ENCODE data around the gene MBP. TPM values are rescaled to one million over a fixed set of nuclear protein-coding genes. Genes with fewer than 3 reads are reported as not detected.
"Not testable (repeated sequence)": the region's sequence is repeated elsewhere in the genome, so short reads cannot be mapped to it uniquely, and the experiment has no call there.

MBP gene
- total and polyA plus RNA-seq, 2 donors (not counting 3 experiments of a cell fraction or from before 2014, with no cell fraction given): 1.7 to 2.3 TPM

DNA sequence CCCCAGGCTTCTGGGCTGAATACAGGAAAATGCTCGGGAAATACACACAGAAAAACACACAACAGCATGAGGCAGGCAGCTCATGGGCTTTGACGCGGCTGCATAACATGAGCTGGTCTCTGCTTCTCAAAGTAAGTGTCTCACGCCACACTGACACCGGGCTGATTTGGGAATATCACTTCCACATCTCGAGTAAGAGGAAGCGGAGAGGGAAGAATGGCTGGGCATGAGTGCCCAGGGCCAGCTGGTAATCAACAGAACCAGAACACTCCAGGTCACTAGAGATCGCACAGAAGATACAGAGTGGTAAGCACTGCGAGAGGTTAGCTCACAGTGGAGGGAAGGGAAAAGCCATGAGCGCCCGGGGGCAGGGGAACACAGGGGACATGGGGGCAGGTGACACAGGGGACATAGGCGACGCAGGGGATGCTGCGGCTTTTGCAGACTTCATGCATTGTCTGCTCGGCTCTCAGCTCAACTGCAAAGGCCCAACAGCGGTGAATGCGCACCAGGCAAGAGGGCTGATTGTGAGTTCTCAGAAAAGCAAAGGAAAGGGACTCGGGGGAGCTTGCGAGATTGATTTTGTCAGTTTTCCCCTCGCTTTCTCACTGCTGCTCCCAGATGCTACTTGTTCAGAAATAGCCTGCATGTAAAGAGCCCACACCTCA is 141.4 kb downstream of the MBP start:
- BruUV-seq (replicated peaks): no TSS peak
- ChIA-PET POLR2A (no interaction called here), CTCF (interaction anchor here (1.2 kb wide), 1 partner anchor 9 kb away, joined by 4 read pairs; no protein-coding TSS in a partner anchor)
- dilution Hi-C loops (cut with MboI; ENCODE audit: extremely low pct_ligation_motif_present, low sequenced_read_pairs) (no loop called here), intact Hi-C loops (cut with micrococcal nuclease) (no loop called here)
- Histone ChIP-seq H4K20me1 (replicated peaks; ENCODE audit: control insufficient read depth, extremely low read depth, insufficient read depth, low read length) (no peaks in the 10 kb centered on the region), H3K9me3 (replicated peaks; ENCODE audit: control insufficient read depth, insufficient read depth, low read length) (no peaks in the 10 kb centered on the region), H3K9me1 (replicated peaks; ENCODE audit: control insufficient read depth, extremely low read depth, insufficient read depth, low read length) (no peaks in the 10 kb centered on the region), H3K9ac (replicated peaks; ENCODE audit: extremely low read depth, insufficient read depth, low read length) (no peak overlapping the region), H3K4me1 (ENCODE audit: control insufficient read depth, extremely low read depth, insufficient read depth, low read length) (no peaks in the 10 kb centered on the region), H3K79me2 (ENCODE audit: control insufficient read depth, insufficient read depth, low read length) (no peaks in the 10 kb centered on the region), H2AFZ (ENCODE audit: low read depth, low read length) (no peak overlapping the region), H3K27me3 (ENCODE audit: control insufficient read depth in 2 of 2, insufficient read depth in 2 of 2, low read length in 2 of 2) (peaks cover 4 to 21% of the 10 kb centered on the region in 2 experiments), H3K36me3 (ENCODE audit: control insufficient read depth in 2 of 2, extremely low read depth in 1 of 2, insufficient read depth in 2 of 2, low read length in 2 of 2) (no peaks in the 10 kb centered on the region), H3K4me3 (replicated peaks in 1 of 3; ENCODE audit: insufficient read depth in 1 of 3, low read depth in 1 of 3, low read length in 3 of 3) (no peak overlapping the region), H3K27ac (ENCODE audit: insufficient read depth, low read depth, low read length) (no peak overlapping the region), H3K4me2 (ENCODE audit: insufficient read depth, low read length) (no peak overlapping the region)
- FAIRE-seq (no peak), DNase-seq (ENCODE audit: low read depth, low spot score) (no peak)
- no peak for TF ChIP-seq MYC (IDR thresholded peaks at IDR 0.05; ENCODE audit: low read depth, low read length)
- TF ChIP-seq JUN (IDR thresholded peaks at IDR 0.05; ENCODE audit: borderline replicate concordance, insufficient read depth, insufficient read length, low read depth): no peak
- no peak for TF ChIP-seq GATA2 (IDR thresholded peaks at IDR 0.05; ENCODE audit: insufficient read depth, insufficient read length, low read depth, low read length)
- TF ChIP-seq, protein P1, sequence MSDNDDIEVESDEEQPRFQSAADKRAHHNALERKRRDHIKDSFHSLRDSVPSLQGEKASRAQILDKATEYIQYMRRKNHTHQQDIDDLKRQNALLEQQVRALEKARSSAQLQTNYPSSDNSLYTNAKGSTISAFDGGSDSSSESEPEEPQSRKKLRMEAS (IDR thresholded peaks at IDR 0.05; ENCODE audit: insufficient read depth, insufficient read length): no peak
- no peak for TF ChIP-seq POLR2AphosphoS5 (IDR thresholded peaks at IDR 0.05; ENCODE audit: insufficient read depth, low read depth, low read length)
- TF ChIP-seq, protein P2, sequence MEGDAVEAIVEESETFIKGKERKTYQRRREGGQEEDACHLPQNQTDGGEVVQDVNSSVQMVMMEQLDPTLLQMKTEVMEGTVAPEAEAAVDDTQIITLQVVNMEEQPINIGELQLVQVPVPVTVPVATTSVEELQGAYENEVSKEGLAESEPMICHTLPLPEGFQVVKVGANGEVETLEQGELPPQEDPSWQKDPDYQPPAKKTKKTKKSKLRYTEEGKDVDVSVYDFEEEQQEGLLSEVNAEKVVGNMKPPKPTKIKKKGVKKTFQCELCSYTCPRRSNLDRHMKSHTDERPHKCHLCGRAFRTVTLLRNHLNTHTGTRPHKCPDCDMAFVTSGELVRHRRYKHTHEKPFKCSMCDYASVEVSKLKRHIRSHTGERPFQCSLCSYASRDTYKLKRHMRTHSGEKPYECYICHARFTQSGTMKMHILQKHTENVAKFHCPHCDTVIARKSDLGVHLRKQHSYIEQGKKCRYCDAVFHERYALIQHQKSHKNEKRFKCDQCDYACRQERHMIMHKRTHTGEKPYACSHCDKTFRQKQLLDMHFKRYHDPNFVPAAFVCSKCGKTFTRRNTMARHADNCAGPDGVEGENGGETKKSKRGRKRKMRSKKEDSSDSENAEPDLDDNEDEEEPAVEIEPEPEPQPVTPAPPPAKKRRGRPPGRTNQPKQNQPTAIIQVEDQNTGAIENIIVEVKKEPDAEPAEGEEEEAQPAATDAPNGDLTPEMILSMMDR (IDR thresholded peaks at IDR 0.05; ENCODE audit: extremely low read depth in 1 of 2, insufficient read depth in 1 of 2, low read depth in 1 of 2, low read length in 2 of 2): no peak
- TF ChIP-seq EZH2 (IDR thresholded peaks at IDR 0.05; ENCODE audit: borderline replicate concordance, low read depth, low read length, severe bottlenecking): no peak
- TF ChIP-seq FOS (IDR thresholded peaks at IDR 0.05; ENCODE audit: borderline replicate concordance, insufficient read depth, low read length): no peak
- no peak for TF ChIP-seq POLR2A (IDR thresholded peaks at IDR 0.05; ENCODE audit: low read depth, low read length)

DNA sequence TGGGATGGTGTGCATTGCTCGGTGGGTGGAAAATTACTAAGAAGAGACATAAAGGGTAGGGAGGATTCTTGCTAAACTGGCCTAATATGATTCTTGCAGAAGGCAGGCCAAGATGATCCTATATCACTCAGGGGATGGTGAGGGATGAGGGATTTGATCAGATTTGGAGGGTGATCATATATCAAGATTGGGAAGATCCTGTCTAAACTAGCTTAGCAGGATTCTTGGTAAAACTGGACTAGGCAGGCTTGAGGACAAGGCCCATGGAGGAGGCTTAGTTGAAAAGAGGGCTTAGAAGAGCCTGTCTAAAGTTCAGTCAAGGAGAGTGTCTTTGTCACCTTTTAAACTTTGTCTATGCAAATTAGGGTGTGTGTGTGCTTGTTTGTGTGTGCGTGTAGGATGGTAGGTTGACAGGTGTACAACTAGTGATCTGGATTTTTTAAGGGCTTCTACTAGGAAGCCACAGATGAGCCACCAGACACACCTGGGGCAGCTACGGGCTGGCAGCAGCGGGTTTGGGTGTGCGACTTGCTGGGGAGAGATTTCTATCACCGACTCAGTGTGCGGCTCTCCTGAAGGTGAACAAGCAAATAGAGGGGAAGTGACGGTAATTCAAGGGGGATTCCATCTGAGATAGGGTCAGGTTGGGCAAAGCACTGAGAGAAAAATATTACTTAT is 142.1 kb downstream of the MBP start:
- H3K9me1 ChIP-seq (replicated peaks; ENCODE audit: control insufficient read depth, extremely low read depth, insufficient read depth, low read length); H2AFZ ChIP-seq (ENCODE audit: low read depth, low read length); BruUV-seq (replicated peaks); FAIRE-seq; H3K9me3 ChIP-seq (replicated peaks; ENCODE audit: control insufficient read depth, insufficient read depth, low read length); H3K4me3 ChIP-seq (replicated peaks in 1 of 3; ENCODE audit: insufficient read depth in 1 of 3, low read depth in 1 of 3, low read length in 3 of 3); POLR2A ChIA-PET; intact Hi-C loops (cut with micrococcal nuclease); H4K20me1 ChIP-seq (replicated peaks; ENCODE audit: control insufficient read depth, extremely low read depth, insufficient read depth, low read length); H3K36me3 ChIP-seq (ENCODE audit: control insufficient read depth in 2 of 2, extremely low read depth in 1 of 2, insufficient read depth in 2 of 2, low read length in 2 of 2); DNase-seq (ENCODE audit: low read depth, low spot score); H3K27ac ChIP-seq (ENCODE audit: insufficient read depth, low read depth, low read length); H3K79me2 ChIP-seq (ENCODE audit: control insufficient read depth, insufficient read depth, low read length); H3K9ac ChIP-seq (replicated peaks; ENCODE audit: extremely low read depth, insufficient read depth, low read length); H3K4me2 ChIP-seq (ENCODE audit: insufficient read depth, low read length); H3K4me1 ChIP-seq (ENCODE audit: control insufficient read depth, extremely low read depth, insufficient read depth, low read length); dilution Hi-C loops (cut with MboI; ENCODE audit: extremely low pct_ligation_motif_present, low sequenced_read_pairs): not testable (repeated sequence)
- CTCF ChIA-PET: interaction anchor here (1.2 to 2.5 kb wide), 2 partner anchors 10 kb away, joined by 4 to 9 read pairs; no protein-coding TSS in a partner anchor
- peaks cover 3 to 16% of the 10 kb centered on the region in 2 experiments for H3K27me3 ChIP-seq (ENCODE audit: control insufficient read depth in 2 of 2, insufficient read depth in 2 of 2, low read length in 2 of 2)

Data from endothelial cell of umbilical vein (primary cell).